ENCODE results near the gene GUCA1A.

GUCA1A gene

GRCh38 chr6:42226645-42227143 lies 53.5 kb downstream of the GUCA1A start:
- H3K4me3 ChIP-seq (replicated peaks in 1 of 2; ENCODE audit: low read depth in 2 of 2, low read length in 2 of 2) = no peak overlapping the region
- DNase-seq (ENCODE audit: low read depth in 2 of 2) = peak in 1 of 2 donors; percentile 36
- TF ChIP-seq CTCF (IDR thresholded peaks at IDR 0.05; ENCODE audit: low read depth, low read length) = no peak

GRCh38 chr6:42227173-42227850 lies 54.1 kb downstream of the GUCA1A start:
- DNase-seq (ENCODE audit: low read depth in 2 of 2) = no peak
- TF ChIP-seq CTCF (IDR thresholded peaks at IDR 0.05; ENCODE audit: low read depth, low read length) = no peak
- H3K4me3 ChIP-seq (replicated peaks in 1 of 2; ENCODE audit: low read depth in 2 of 2, low read length in 2 of 2) = no peak overlapping the region

GRCh38 chr6:42228305-42228704 lies 55.1 kb downstream of the GUCA1A start:
- DNase-seq (ENCODE audit: low read depth in 2 of 2) = no peak
- TF ChIP-seq CTCF (IDR thresholded peaks at IDR 0.05; ENCODE audit: low read depth, low read length) = no peak
- no peak overlapping the region for H3K4me3 ChIP-seq (replicated peaks in 1 of 2; ENCODE audit: low read depth in 2 of 2, low read length in 2 of 2)
